Measurements from ENCODE around the gene KLF7. TPM values are rescaled to one million over a fixed set of nuclear protein-coding genes. Genes with fewer than 3 reads are reported as not detected.

The KLF7 gene
- total RNA-seq, 3 donors from 2014 or later (not counting 1 experiment from before 2014, with no cell fraction given) = 22.9 to 39.1 (median 32.4) TPM

GRCh38 chr2:207143215-207144172 is 22.3 kb downstream of the KLF7 start:
- DNase-seq = peak in 1 of 2 donors; percentile 76
- no peak for TF ChIP-seq CTCF (IDR thresholded peaks at IDR 0.05)
- WGBS (ENCODE audit: insufficient coverage) = 27% methylated on average over 10 of the region's 13 CpGs
- H3K27ac Mint-ChIP-seq = peak overlapping the region; percentile 87 to 88
- no peaks in the 10 kb centered on the region for H3K27me3 ChIP-seq (ENCODE audit: control insufficient read depth, insufficient read depth, low read length)
- H3K9me3 Mint-ChIP-seq = no peaks in the 10 kb centered on the region
- H3K4me3 ChIP-seq (ENCODE audit: low read length) = peak overlapping the region; percentile 37
- H3K4me3 Mint-ChIP-seq = peak overlapping the region; percentile 89
- peaks cover 2% of the 10 kb centered on the region for H3K36me3 ChIP-seq (ENCODE audit: control insufficient read depth, insufficient read depth, low read length)
- H3K36me3 Mint-ChIP-seq = no peaks in the 10 kb centered on the region
- H3K9me3 ChIP-seq (ENCODE audit: control insufficient read depth, insufficient read depth, low read length) = no peaks in the 10 kb centered on the region
- ATAC-seq = peak; percentile 63 to 64 (median 63)
- peaks cover 25% of the 10 kb centered on the region for H3K4me1 ChIP-seq (ENCODE audit: control insufficient read depth, insufficient read depth, low read length)
- H3K4me1 Mint-ChIP-seq = peaks cover 38 to 43% of the 10 kb centered on the region in 2 donors
- H3K27me3 Mint-ChIP-seq (ENCODE audit: low read depth in 2 of 2) = no peaks in the 10 kb centered on the region
- peak overlapping the region; percentile 95 for H3K27ac ChIP-seq (ENCODE audit: low read length)
- intact Hi-C loops (cut with micrococcal nuclease) = loop anchor here (2.0 to 5.0 kb wide), 2 partner anchors 21 to 329 kb away; partner anchors contain the start of gene KLF7

- Mint-ChIP-seq H3K27ac (peak overlapping the region; percentile 87 to 88), H3K4me1 (peaks cover 38 to 45% of the 10 kb centered on the region in 2 donors), H3K9me3 (no peaks in the 10 kb centered on the region), H3K27me3 (ENCODE audit: low read depth in 2 of 2) (no peaks in the 10 kb centered on the region), H3K4me3 (peak overlapping the region; percentile 89), H3K36me3 (no peaks in the 10 kb centered on the region)
- peak; percentile 70 to 78 (median 71) for ATAC-seq
- 37% methylated on average over 3 of the region's 3 CpGs for WGBS (ENCODE audit: insufficient coverage)
- Histone ChIP-seq H3K27ac (ENCODE audit: low read length) (peak overlapping the region; percentile 95), H3K4me3 (ENCODE audit: low read length) (no peak overlapping the region), H3K27me3 (ENCODE audit: control insufficient read depth, insufficient read depth, low read length) (no peaks in the 10 kb centered on the region), H3K9me3 (ENCODE audit: control insufficient read depth, insufficient read depth, low read length) (no peaks in the 10 kb centered on the region), H3K4me1 (ENCODE audit: control insufficient read depth, insufficient read depth, low read length) (peaks cover 25% of the 10 kb centered on the region), H3K36me3 (ENCODE audit: control insufficient read depth, insufficient read depth, low read length) (peaks cover 2% of the 10 kb centered on the region)
- intact Hi-C loops (cut with micrococcal nuclease) = loop anchor here (2.0 to 5.0 kb wide), 2 partner anchors 22 to 330 kb away; partner anchors contain the start of gene KLF7
- TF ChIP-seq CTCF (IDR thresholded peaks at IDR 0.05) = no peak
- peak in 1 of 2 donors; percentile 62 for DNase-seq
Observed at GRCh38 chr2:207142461-207142860, 23.3 kb downstream of the KLF7 start.

- Histone ChIP-seq H3K4me3 (ENCODE audit: low read length) (no peak overlapping the region), H3K9me3 (ENCODE audit: control insufficient read depth, insufficient read depth, low read length) (no peaks in the 10 kb centered on the region), H3K27me3 (ENCODE audit: control insufficient read depth, insufficient read depth, low read length) (no peaks in the 10 kb centered on the region), H3K27ac (ENCODE audit: low read length) (no peak overlapping the region), H3K4me1 (ENCODE audit: control insufficient read depth, insufficient read depth, low read length) (peaks cover 25% of the 10 kb centered on the region), H3K36me3 (ENCODE audit: control insufficient read depth, insufficient read depth, low read length) (peaks cover 1% of the 10 kb centered on the region)
- DNase-seq (no peak), ATAC-seq (no peak)
- H3K9me3 Mint-ChIP-seq = no peaks in the 10 kb centered on the region
- intact Hi-C loops (cut with micrococcal nuclease) = loop anchor here (5.0 kb wide), 1 partner anchor 331 kb away; no protein-coding TSS in a partner anchor
- H3K27me3 Mint-ChIP-seq (ENCODE audit: low read depth in 2 of 2) = no peaks in the 10 kb centered on the region
- peak overlapping the region; percentile 87 to 88 for H3K27ac Mint-ChIP-seq
- WGBS (ENCODE audit: insufficient coverage) = 47% methylated on average over 2 of the region's 2 CpGs
- peaks cover 39 to 52% of the 10 kb centered on the region in 2 donors for H3K4me1 Mint-ChIP-seq
- H3K36me3 Mint-ChIP-seq = no peaks in the 10 kb centered on the region
- peak overlapping the region; percentile 21 for H3K4me3 Mint-ChIP-seq
- no peak for TF ChIP-seq CTCF (IDR thresholded peaks at IDR 0.05)
Observed at GRCh38 chr2:207141386-207141785, 24.4 kb downstream of the KLF7 start.
